ENCODE data around the gene SLC41A3.
"Not testable (repeated sequence)": the region's sequence is repeated elsewhere in the genome, so short reads cannot be mapped to it uniquely, and the experiment has no call there.

SLC41A3 gene

GRCh38 chr3:126082362-126083137, 1.4 kb downstream of the SLC41A3 start:
- no peak for DNase-seq (ENCODE audit: low spot score)

- DNase-seq (ENCODE audit: low spot score), result no peak
Measured at GRCh38 chr3:126081618-126082361, 2.1 kb downstream of the SLC41A3 start.

GRCh38 chr3:126080970-126081369, 3.0 kb downstream of the SLC41A3 start:
- DNase-seq (ENCODE audit: low spot score), result no peak

- no peak for DNase-seq (ENCODE audit: low spot score)
Measured at GRCh38 chr3:126078866-126079265, 5.1 kb downstream of the SLC41A3 start.

GRCh38 chr3:126077754-126078153, 6.2 kb downstream of the SLC41A3 start:
- DNase-seq (ENCODE audit: low spot score), result no peak

- DNase-seq (ENCODE audit: low spot score), result no peak
Measured at GRCh38 chr3:126076140-126076539, 7.8 kb downstream of the SLC41A3 start.

- DNase-seq (ENCODE audit: low spot score), result no peak
Measured at GRCh38 chr3:126070146-126070545, 13.8 kb downstream of the SLC41A3 start.

GRCh38 chr3:126067959-126068358, 16.0 kb downstream of the SLC41A3 start:
- DNase-seq (ENCODE audit: low spot score), result no peak

- not testable (repeated sequence) for DNase-seq (ENCODE audit: low spot score)
Measured at GRCh38 chr3:126066676-126067075, 17.2 kb downstream of the SLC41A3 start.

- DNase-seq (ENCODE audit: low spot score), result no peak
Measured at GRCh38 chr3:126065876-126066275, 18.0 kb downstream of the SLC41A3 start.

- no peak for DNase-seq (ENCODE audit: low spot score)
Measured at GRCh38 chr3:126064627-126065258, 19.2 kb downstream of the SLC41A3 start.

- DNase-seq (ENCODE audit: low spot score), result no peak
Measured at GRCh38 chr3:126063358-126063965, 20.5 kb downstream of the SLC41A3 start.

GRCh38 chr3:126061301-126062032, 22.5 kb downstream of the SLC41A3 start:
- no peak for DNase-seq (ENCODE audit: low spot score)

- DNase-seq (ENCODE audit: low spot score), result no peak
Measured at GRCh38 chr3:126060613-126061145, 23.2 kb downstream of the SLC41A3 start.

GRCh38 chr3:126058666-126059065, 25.3 kb downstream of the SLC41A3 start:
- DNase-seq (ENCODE audit: low spot score), result no peak

GRCh38 chr3:126057936-126058335, 26.0 kb downstream of the SLC41A3 start:
- no peak for DNase-seq (ENCODE audit: low spot score)

GRCh38 chr3:126057501-126057819, 26.5 kb downstream of the SLC41A3 start:
- DNase-seq (ENCODE audit: low spot score), result no peak

- DNase-seq (ENCODE audit: low spot score), result no peak
Measured at GRCh38 chr3:126056681-126057500, 27.0 kb downstream of the SLC41A3 start.

- DNase-seq (ENCODE audit: low spot score), result no peak
Measured at GRCh38 chr3:126056088-126056487, 27.8 kb downstream of the SLC41A3 start.

- DNase-seq (ENCODE audit: low spot score), result no peak
Measured at GRCh38 chr3:126054870-126055269, 29.1 kb downstream of the SLC41A3 start.

All from hematopoietic multipotent progenitor cell treated with erythropoietin and hydrocortisone succinate and interleukin-3 and kit ligand, for 15 days (in vitro differentiated cells).